ENCODE results near the gene DDRGK1.

DDRGK1 gene

DNA sequence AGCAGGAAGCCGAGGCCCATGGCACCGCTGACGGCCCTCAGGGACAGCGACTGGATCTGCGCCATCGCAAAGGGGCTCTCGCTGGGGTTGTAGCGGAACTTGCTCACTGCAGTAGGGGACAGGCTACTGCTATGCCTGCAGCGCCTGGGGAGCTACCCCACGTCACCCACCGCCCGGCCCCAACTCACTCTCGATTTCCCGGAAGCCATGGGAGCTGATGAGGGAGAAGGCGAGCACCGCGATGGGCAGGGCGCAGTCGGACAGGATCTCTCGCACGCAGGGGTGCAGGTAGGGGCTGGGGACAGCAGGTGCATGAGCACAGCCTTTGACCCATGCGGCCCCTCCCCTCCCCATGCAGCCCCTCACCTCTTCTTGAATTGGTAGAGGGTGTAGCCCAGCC lies 24.7 kb upstream of the DDRGK1 start:
- TF ChIP-seq EZH2 (IDR thresholded peaks at IDR 0.05; ENCODE audit: borderline replicate concordance, low read length) = no peak
- TF ChIP-seq, protein P1, sequence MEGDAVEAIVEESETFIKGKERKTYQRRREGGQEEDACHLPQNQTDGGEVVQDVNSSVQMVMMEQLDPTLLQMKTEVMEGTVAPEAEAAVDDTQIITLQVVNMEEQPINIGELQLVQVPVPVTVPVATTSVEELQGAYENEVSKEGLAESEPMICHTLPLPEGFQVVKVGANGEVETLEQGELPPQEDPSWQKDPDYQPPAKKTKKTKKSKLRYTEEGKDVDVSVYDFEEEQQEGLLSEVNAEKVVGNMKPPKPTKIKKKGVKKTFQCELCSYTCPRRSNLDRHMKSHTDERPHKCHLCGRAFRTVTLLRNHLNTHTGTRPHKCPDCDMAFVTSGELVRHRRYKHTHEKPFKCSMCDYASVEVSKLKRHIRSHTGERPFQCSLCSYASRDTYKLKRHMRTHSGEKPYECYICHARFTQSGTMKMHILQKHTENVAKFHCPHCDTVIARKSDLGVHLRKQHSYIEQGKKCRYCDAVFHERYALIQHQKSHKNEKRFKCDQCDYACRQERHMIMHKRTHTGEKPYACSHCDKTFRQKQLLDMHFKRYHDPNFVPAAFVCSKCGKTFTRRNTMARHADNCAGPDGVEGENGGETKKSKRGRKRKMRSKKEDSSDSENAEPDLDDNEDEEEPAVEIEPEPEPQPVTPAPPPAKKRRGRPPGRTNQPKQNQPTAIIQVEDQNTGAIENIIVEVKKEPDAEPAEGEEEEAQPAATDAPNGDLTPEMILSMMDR (IDR thresholded peaks at IDR 0.05; ENCODE audit: low read length) = no peak

GRCh38 chr20:3228750-3229032 lies 24.2 kb upstream of the DDRGK1 start:
- no peaks in the 10 kb centered on the region for H3K79me2 ChIP-seq (ENCODE audit: insufficient read depth, low read length)
- TF ChIP-seq, protein P1 (IDR thresholded peaks at IDR 0.05; ENCODE audit: low read length) = no peak
- no peak for TF ChIP-seq EZH2 (IDR thresholded peaks at IDR 0.05; ENCODE audit: borderline replicate concordance, low read length)
- H3K4me1 ChIP-seq (ENCODE audit: insufficient read depth, low read length, severe bottlenecking) = no peaks in the 10 kb centered on the region
- H3F3A ChIP-seq (ENCODE audit: insufficient read depth, low read length) = no peaks in the 10 kb centered on the region
- no peak overlapping the region for H3K9ac ChIP-seq (ENCODE audit: low read length)
- H3K4me3 ChIP-seq (ENCODE audit: low read depth, low read length, poor library complexity, severe bottlenecking) = no peak overlapping the region
- H3K9me2 ChIP-seq (ENCODE audit: low read depth, low read length) = no peaks in the 10 kb centered on the region
- H3K27ac ChIP-seq (ENCODE audit: low read depth, low read length, poor library complexity, severe bottlenecking) = no peak overlapping the region
- no peak overlapping the region for H3K4me2 ChIP-seq (ENCODE audit: low read length)
- no peaks in the 10 kb centered on the region for H4K20me1 ChIP-seq (ENCODE audit: insufficient read depth, low read length)
- H3K9me3 ChIP-seq (ENCODE audit: low read length) = no peaks in the 10 kb centered on the region
- H3K27me3 ChIP-seq (ENCODE audit: insufficient read depth, low read length) = no peaks in the 10 kb centered on the region
- H2AFZ ChIP-seq (ENCODE audit: low read length) = no peak overlapping the region
- H3K36me3 ChIP-seq (ENCODE audit: insufficient read depth, low read length) = peaks cover 13% of the 10 kb centered on the region; the same call in 1 of the 2 replicates

More for the DNA sequence above, 24.7 kb upstream of the DDRGK1 start:
- no peaks in the 10 kb centered on the region for H3K27me3 ChIP-seq (ENCODE audit: insufficient read depth, low read length)
- H3K27ac ChIP-seq (ENCODE audit: low read depth, low read length, poor library complexity, severe bottlenecking) = no peak overlapping the region
- no peak overlapping the region for H3K4me3 ChIP-seq (ENCODE audit: low read depth, low read length, poor library complexity, severe bottlenecking)
- peaks cover 8% of the 10 kb centered on the region; the same call in 1 of the 2 replicates for H3K36me3 ChIP-seq (ENCODE audit: insufficient read depth, low read length)
- no peak overlapping the region for H2AFZ ChIP-seq (ENCODE audit: low read length)
- H4K20me1 ChIP-seq (ENCODE audit: insufficient read depth, low read length) = no peaks in the 10 kb centered on the region
- no peaks in the 10 kb centered on the region for H3K9me3 ChIP-seq (ENCODE audit: low read length)
- H3K9ac ChIP-seq (ENCODE audit: low read length) = no peak overlapping the region
- no peaks in the 10 kb centered on the region for H3F3A ChIP-seq (ENCODE audit: insufficient read depth, low read length)
- H3K4me1 ChIP-seq (ENCODE audit: insufficient read depth, low read length, severe bottlenecking) = no peaks in the 10 kb centered on the region
- H3K4me2 ChIP-seq (ENCODE audit: low read length) = no peak overlapping the region
- H3K79me2 ChIP-seq (ENCODE audit: insufficient read depth, low read length) = no peaks in the 10 kb centered on the region
- H3K9me2 ChIP-seq (ENCODE audit: low read depth, low read length) = no peaks in the 10 kb centered on the region

GRCh38 chr20:3227936-3228749 lies 23.7 kb upstream of the DDRGK1 start:
- no peak overlapping the region for H3K4me2 ChIP-seq (ENCODE audit: low read length)
- H3K27me3 ChIP-seq (ENCODE audit: insufficient read depth, low read length) = no peaks in the 10 kb centered on the region
- no peaks in the 10 kb centered on the region for H4K20me1 ChIP-seq (ENCODE audit: insufficient read depth, low read length)
- no peak overlapping the region for H2AFZ ChIP-seq (ENCODE audit: low read length)
- H3K9me3 ChIP-seq (ENCODE audit: low read length) = no peaks in the 10 kb centered on the region
- H3K27ac ChIP-seq (ENCODE audit: low read depth, low read length, poor library complexity, severe bottlenecking) = no peak overlapping the region
- H3K4me3 ChIP-seq (ENCODE audit: low read depth, low read length, poor library complexity, severe bottlenecking) = no peak overlapping the region
- no peaks in the 10 kb centered on the region for H3K9me2 ChIP-seq (ENCODE audit: low read depth, low read length)
- H3K4me1 ChIP-seq (ENCODE audit: insufficient read depth, low read length, severe bottlenecking) = peaks cover 5% of the 10 kb centered on the region
- TF ChIP-seq EZH2 (IDR thresholded peaks at IDR 0.05; ENCODE audit: borderline replicate concordance, low read length) = no peak
- TF ChIP-seq, protein P1 (IDR thresholded peaks at IDR 0.05; ENCODE audit: low read length) = no peak
- peaks cover 18% of the 10 kb centered on the region; the same call in 1 of the 2 replicates for H3K36me3 ChIP-seq (ENCODE audit: insufficient read depth, low read length)
- no peaks in the 10 kb centered on the region for H3K79me2 ChIP-seq (ENCODE audit: insufficient read depth, low read length)
- H3F3A ChIP-seq (ENCODE audit: insufficient read depth, low read length) = no peaks in the 10 kb centered on the region
- H3K9ac ChIP-seq (ENCODE audit: low read length) = no peak overlapping the region

Data from OCI-LY1 (cell line).